GM12878 (cell line): ENCODE measurements around the gene GDF11. TPM values are rescaled to one million over a fixed set of nuclear protein-coding genes. Genes with fewer than 3 reads are reported as not detected.

Experiments
- ATAC-seq: fragments of 200-7000 bp; cut with Tn5 transposase; 3 replicates; pipeline ENCODE4 v1.9.1; 2020; ENCODE audit warnings: mild to moderate bottlenecking, moderate library complexity
- BruUV-seq: library from RNA; stranded (reverse); fragments of 400-500 nt; replicated peaks from 2 replicates; lab custom pipeline; 2021; lab: Mats Ljungman, UMichigan
- CTCF ChIA-PET: fragments of 300-600 bp; sonication (Branson Sonifier 250); formaldehyde crosslinking; extraction: SDS; loops from one replicate; lab custom pipeline; 2021; ENCODE audit warnings: inconsistent platforms; lab: Yijun Ruan, JAX
- POLR2A ChIA-PET: fragments of 350-600 bp; formaldehyde crosslinking; extraction: SDS; loops from one replicate; lab custom pipeline; 2021; ENCODE audit warnings: inconsistent platforms; lab: Charles Lee
- RAD21 ChIA-PET: fragments of 300-600 bp; sonication (Branson Sonifier 250); formaldehyde crosslinking; loops from one replicate; lab custom pipeline; 2023; ENCODE audit warnings: antibody characterized with exemption; ENCODE audit not compliant: unreplicated experiment; lab: Charles Lee
- SMC1A ChIA-PET: fragments of 300-600 bp; sonication (Branson Sonifier 250); formaldehyde crosslinking; loops from one replicate; lab custom pipeline; 2023; ENCODE audit not compliant: unreplicated experiment, uncharacterized antibody; lab: Charles Lee
- DNase-seq: peaks from one replicate; pipeline ENCODE4 v3.0.0-alpha.2; 2011; ENCODE audit warnings: low read depth, low spot score
- FAIRE-seq: peaks from 3 replicates; lab custom pipeline; 2011; peaks lifted over from hg19 to GRCh38; lab: Jason Lieb, UNC
- H2AFZ ChIP-seq: 2 replicates; pipeline ENCODE4 v1.6.0; 2011; ENCODE audit warnings: low read depth, low read length, control low read depth; ENCODE audit not compliant: control insufficient read depth
- H3K27ac ChIP-seq: 2 replicates; pipeline ENCODE4 v1.5.1; 2011; ENCODE audit warnings: control low read depth; ENCODE audit not compliant: control insufficient read depth, insufficient read depth
- H3K27me3 ChIP-seq, 2 experiments: replicated peaks in 1 of 2; 2 replicates each; pipeline versions ENCODE4 v1.6.0 to v1.6.1; 2011; ENCODE audit warnings: low read length in 1 of 2; ENCODE audit not compliant: control insufficient read depth in 2 of 2, insufficient read depth in 2 of 2
- H3K36me3 ChIP-seq, 2 experiments: 2 replicates each; pipeline ENCODE4 v1.5.1; 2011; ENCODE audit warnings: low read length in 1 of 2; ENCODE audit not compliant: control insufficient read depth in 2 of 2, insufficient read depth in 2 of 2
- H3K4me1 ChIP-seq: 2 replicates; pipeline ENCODE4 v1.6.1; 2011; ENCODE audit warnings: mild to moderate bottlenecking, low read length, moderate library complexity, mixed read lengths; ENCODE audit not compliant: control insufficient read depth, insufficient read depth
- H3K4me2 ChIP-seq: 2 replicates; pipeline ENCODE4 v1.6.0; 2011; ENCODE audit warnings: control low read depth; ENCODE audit not compliant: control insufficient read depth, insufficient read depth
- H3K4me3 ChIP-seq: fragments of 200-600 bp; sonication (generic); 2 replicates; pipeline ENCODE4 v1.5.1; 2016
- H3K79me2 ChIP-seq: 2 replicates; pipeline ENCODE4 v1.6.0; 2011; ENCODE audit warnings: low read length; ENCODE audit not compliant: control insufficient read depth, insufficient read depth
- H3K9ac ChIP-seq: 2 replicates; pipeline ENCODE4 v1.8.0; 2011; ENCODE audit warnings: low read length, control low read depth, mixed read lengths; ENCODE audit not compliant: control insufficient read depth, insufficient read depth
- H3K9me3 ChIP-seq: replicated peaks from 3 replicates; pipeline ENCODE4 v1.5.1; 2011; ENCODE audit warnings: mild to moderate bottlenecking, low read length; ENCODE audit not compliant: control insufficient read depth, insufficient read depth
- H4K20me1 ChIP-seq: 2 replicates; pipeline ENCODE4 v1.6.0; 2011; ENCODE audit not compliant: control insufficient read depth, insufficient read depth
- KAT2A ChIP-seq: conservative IDR thresholded peaks from 2 replicates; pipeline ENCODE4 v1.6.1; 2011; ENCODE audit warnings: low read depth, low read length; ENCODE audit not compliant: control insufficient read depth
- KDM1A ChIP-seq: fragments of 200-600 bp; sonication (generic); IDR thresholded peaks from 2 replicates; pipeline ENCODE4 v1.6.1; 2016; ENCODE audit warnings: borderline replicate concordance
- POU2F2 ChIP-seq: IDR thresholded peaks from 3 replicates; pipeline ENCODE4 v1.6.1; 2011; ENCODE audit warnings: low read depth, mild to moderate bottlenecking, low read length, borderline replicate concordance
- RB1 ChIP-seq: fragments of 450-650 bp; formaldehyde crosslinking; IDR thresholded peaks from 2 replicates; pipeline ENCODE4 v1.6.1; 2017; ENCODE audit warnings: mild to moderate bottlenecking, borderline replicate concordance
- STAT1 ChIP-seq: fragments of 450-650 bp; conservative IDR thresholded peaks from 2 replicates; pipeline ENCODE4 v1.6.1; 2014; ENCODE audit warnings: antibody characterized with exemption, mild to moderate bottlenecking
- STAT3 ChIP-seq: IDR thresholded peaks from 2 replicates; pipeline ENCODE4 v1.6.1; 2011; ENCODE audit warnings: low read depth, low read length, improper control_type of control experiment
- SUPT20H ChIP-seq: IDR thresholded peaks from 2 replicates; pipeline ENCODE4 v1.6.1; 2011; ENCODE audit warnings: low read depth, mild to moderate bottlenecking, low read length, moderate library complexity, borderline replicate concordance; ENCODE audit not compliant: control insufficient read depth
- TCF7 ChIP-seq: IDR thresholded peaks from 2 replicates; pipeline ENCODE4 v1.6.1; 2014; ENCODE audit warnings: antibody characterized with exemption, borderline replicate concordance
- ZBED1 ChIP-seq: IDR thresholded peaks from 2 replicates; pipeline ENCODE4 v1.6.1; 2016; ENCODE audit warnings: borderline replicate concordance
- ZBTB40 ChIP-seq: fragments of 450-650 bp; IDR thresholded peaks from 2 replicates; pipeline ENCODE4 v1.6.1; 2016; ENCODE audit warnings: mild to moderate bottlenecking, moderate library complexity, borderline replicate concordance
- WGBS: methylation state at CpG from one replicate; pipeline ENCODE4 v1.1.6; 2016; ENCODE audit warnings: low lambda C conversion rate; ENCODE audit not compliant: insufficient replicate concordance, insufficient coverage; ENCODE audit errors: missing lambda C conversion rate; 5-methylcytosine and 5-hydroxymethylcytosine counted together
- in situ Hi-C: fragments of 300-500 bp; cut with MboI; formaldehyde crosslinking; loops from 9 replicates; pipeline ENCODE4 v1.14.3; 2018; ENCODE audit warnings: mixed read lengths
- intact Hi-C: fragments of 100-400 bp; cut with micrococcal nuclease; formaldehyde crosslinking; loops from one replicate; pipeline ENCODE4 v1.14.2; 2022; ENCODE audit not compliant: unreplicated experiment
- polyA plus RNA-seq, 11 experiments: library from polyadenylated mRNA; depleted of rRNA in 4 of 11; unstranded in 6 of 11; stranded (reverse) in 5 of 11; fragments of >200 nt; fragmentation: Nextera tagmentation in 4 of 11; fragmentation: Illumina TruSeq in 1 of 11; extraction: Ambion mirVana in 4 of 11; extraction: Trizol in 1 of 11; gene quantifications; 1 replicate in 1 of 11; 2 replicates in 10 of 11; pipeline versions ENCODE4 v1.2.1 to v1.2.3, GENCODE V29; 2011 to 2016; ENCODE audit warnings: inconsistent platforms in 2 of 11, missing spikeins in 2 of 11, low read depth in 1 of 11
- total RNA-seq, 4 experiments: library from RNA; depleted of rRNA in 3 of 4; stranded (reverse); fragments of >200 nt in 3 of 4; fragmentation: Illumina TruSeq in 1 of 4; extraction: Trizol in 1 of 4; gene quantifications; 2 replicates each; pipeline versions ENCODE4 v1.2.1 to v1.2.3, GENCODE V29; 2013 to 2021

Gene GDF11
- total and polyA plus RNA-seq, 10 of the 15 experiments (the other 5 are each of a cell fraction or from before 2014, with no cell fraction given), result 0.83 to 15.4 (median 4.3) TPM

DNA sequence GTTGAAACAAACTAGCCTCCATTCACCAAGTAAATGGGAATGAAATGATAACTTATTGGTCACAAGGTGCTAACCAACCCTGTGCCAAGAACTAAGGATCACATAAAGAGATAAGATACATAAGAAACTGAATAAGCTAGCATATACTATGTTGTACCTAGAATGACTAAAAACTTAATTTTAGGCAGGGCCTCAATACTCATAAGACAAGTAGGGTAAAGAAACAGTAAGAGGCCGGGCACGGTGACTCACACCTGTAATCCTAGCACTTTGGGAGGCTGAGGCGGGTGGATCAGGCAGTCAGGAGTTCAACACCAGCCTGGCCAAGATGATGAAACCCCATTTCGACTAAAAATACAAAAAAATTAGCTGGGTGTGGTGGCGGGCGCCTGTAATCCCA is 17.7 kb downstream of the GDF11 start:
- intact Hi-C loops (no loop called here), in situ Hi-C loops (no loop called here)
- FAIRE-seq, result no peak
- DNase-seq, result no peak
- WGBS, result 74% methylated on average over 6 of the region's 6 CpGs
- no peak for TF ChIP-seq KDM1A
- no peak for TF ChIP-seq STAT1
- TF ChIP-seq ZBTB40, result no peak
- TF ChIP-seq RB1, result no peak
- no peak for TF ChIP-seq KAT2A
- no peak for TF ChIP-seq ZBED1
- no peak for TF ChIP-seq POU2F2
- no peak for TF ChIP-seq SUPT20H
- TF ChIP-seq STAT3, result no peak
- TF ChIP-seq TCF7, result no peak
- ChIA-PET POLR2A (no interaction called here), RAD21 (no interaction called here), CTCF (interaction anchor here (1.1 kb wide), 1 partner anchor 22 kb away, joined by 3 read pairs; no protein-coding TSS in a partner anchor), SMC1A (no interaction called here)
- BruUV-seq, result no TSS peak
- Histone ChIP-seq H3K36me3 (peaks cover 11 to 27% of the 10 kb centered on the region in 2 experiments), H3K79me2 (no peaks in the 10 kb centered on the region), H4K20me1 (no peaks in the 10 kb centered on the region), H3K9me3 (no peaks in the 10 kb centered on the region; the same call in 2 of the 3 replicates), H3K27ac (no peak overlapping the region), H3K4me1 (no peaks in the 10 kb centered on the region), H3K4me3 (no peak overlapping the region), H3K4me2 (no peak overlapping the region), H2AFZ (no peak overlapping the region), H3K27me3 (no peaks in the 10 kb centered on the region), H3K9ac (no peak overlapping the region)
- no peak for ATAC-seq
